Stimulated activated effector memory CD8-positive, alpha-beta T cell treated with anti-CD3 and anti-CD28 coated beads, Interleukin-12 subunit alpha, Interleukin-12 subunit beta, amount 100 ng/mL, for 72 hours (primary cell): ENCODE data around the gene FRZB.

ENCODE experiments used
- ATAC-seq: fragments of 150-1000 bp; cut with Tn5 transposase; 2 replicates; pipeline ENCODE4 v1.10.0; 2021
- DNase-seq, 2 donors: peaks; one replicate each; pipeline ENCODE4 v3.0.0; 2021 to 2022; ENCODE audit warnings: low spot score in 2 of 2
- H3K27ac Mint-ChIP-seq: one replicate; pipeline ENCODE4 v1.8.0; 2022; ENCODE audit warnings: mild to moderate bottlenecking, mixed read lengths
- H3K36me3 Mint-ChIP-seq: one replicate; pipeline ENCODE4 v1.8.0; 2022; ENCODE audit warnings: mild to moderate bottlenecking, mixed read lengths
- H3K4me1 Mint-ChIP-seq: one replicate; pipeline ENCODE4 v1.8.0; 2022; ENCODE audit warnings: mixed read lengths
- H3K4me3 Mint-ChIP-seq: one replicate; pipeline ENCODE4 v1.8.0; 2022; ENCODE audit warnings: mild to moderate bottlenecking, mixed read lengths
- H3K9me3 Mint-ChIP-seq: one replicate; pipeline ENCODE4 v1.8.0; 2022; ENCODE audit warnings: mixed read lengths

Gene FRZB

GRCh38 chr2:182831921-182832320 lies 34.5 kb downstream of the FRZB start:
- DNase-seq = no peak
- ATAC-seq = no peak
- Mint-ChIP-seq H3K36me3 (no peaks in the 10 kb centered on the region), H3K9me3 (no peaks in the 10 kb centered on the region), H3K27ac (no peak overlapping the region), H3K4me1 (no peaks in the 10 kb centered on the region), H3K4me3 (no peak overlapping the region)

DNA sequence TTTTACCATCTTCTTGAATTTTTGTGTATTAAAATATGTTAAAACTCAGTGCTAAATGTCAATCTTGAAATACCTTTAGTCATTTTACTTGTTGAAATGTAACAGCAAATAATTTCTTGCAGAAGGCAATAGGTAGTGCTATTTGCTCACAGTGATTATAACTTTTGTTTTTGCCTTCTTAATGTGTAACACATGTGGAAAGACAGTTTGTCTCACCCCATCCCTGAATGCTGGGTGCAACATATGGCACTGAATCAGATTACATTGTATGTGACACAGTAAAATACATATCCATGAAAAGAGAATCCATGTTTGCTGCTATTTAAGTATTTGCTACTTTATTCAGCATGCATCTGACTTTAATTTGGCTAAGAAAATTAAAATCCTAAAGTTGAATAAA lies 35.3 kb downstream of the FRZB start:
- Mint-ChIP-seq H3K36me3 (no peaks in the 10 kb centered on the region), H3K9me3 (no peaks in the 10 kb centered on the region), H3K4me3 (no peak overlapping the region), H3K4me1 (no peaks in the 10 kb centered on the region), H3K27ac (no peak overlapping the region)
- ATAC-seq (no peak), DNase-seq (no peak)

DNA sequence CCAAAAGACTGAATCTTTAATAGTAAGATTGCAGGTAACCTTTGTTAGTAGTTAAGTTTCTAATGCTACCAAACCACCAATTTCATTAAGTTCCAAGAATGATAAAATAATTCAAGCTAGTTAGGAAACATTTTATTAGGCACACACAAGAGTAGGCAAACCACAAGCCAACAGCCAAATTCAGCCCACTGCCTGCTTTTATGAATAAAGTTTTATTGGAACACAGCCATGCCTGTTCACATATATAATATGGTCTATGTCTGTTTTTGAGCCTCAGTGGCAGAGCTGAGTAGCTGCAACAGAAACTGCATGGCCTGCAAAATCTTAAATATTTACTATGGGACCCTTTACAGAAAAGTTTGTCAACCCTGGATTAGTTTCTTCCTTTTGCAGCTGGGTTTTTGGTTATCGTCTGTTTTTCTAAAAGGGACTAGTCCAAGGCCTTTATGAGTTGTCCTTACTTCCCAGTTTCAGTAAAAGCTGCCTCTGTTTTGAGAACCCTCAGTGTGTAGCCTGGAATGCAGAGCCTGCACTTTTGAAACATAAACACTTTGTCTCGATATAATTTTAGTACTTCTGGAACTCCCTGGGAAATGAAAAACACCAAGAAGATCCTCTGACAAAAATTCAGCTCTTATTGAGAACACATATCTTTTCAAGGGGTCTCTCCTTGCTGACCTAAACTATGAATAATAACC lies 39.1 kb downstream of the FRZB start:
- ATAC-seq = no peak
- no peak for DNase-seq
- Mint-ChIP-seq H3K4me1 (no peaks in the 10 kb centered on the region), H3K4me3 (no peak overlapping the region), H3K27ac (no peak overlapping the region), H3K9me3 (no peaks in the 10 kb centered on the region), H3K36me3 (no peaks in the 10 kb centered on the region)

DNA sequence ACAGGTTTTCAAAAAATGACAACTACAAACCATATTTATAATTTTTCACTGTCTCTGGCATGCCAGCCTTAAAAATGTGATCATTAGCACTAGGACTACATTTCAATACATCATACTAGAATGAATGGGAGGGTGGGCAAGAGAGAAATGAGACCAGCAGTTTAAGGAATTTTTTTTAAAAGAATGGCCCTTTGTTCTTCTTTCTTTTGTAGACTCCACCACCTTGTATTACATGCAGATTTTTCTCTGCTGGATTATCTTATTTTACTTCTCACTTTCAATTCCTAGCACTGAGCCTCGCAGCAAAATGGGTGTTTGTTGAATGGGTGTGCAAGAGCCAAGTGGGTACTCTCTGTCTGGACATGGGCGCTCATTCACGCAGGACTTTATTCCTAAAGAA lies 39.9 kb downstream of the FRZB start:
- Mint-ChIP-seq H3K36me3 (no peaks in the 10 kb centered on the region), H3K9me3 (no peaks in the 10 kb centered on the region), H3K27ac (no peak overlapping the region), H3K4me1 (no peaks in the 10 kb centered on the region), H3K4me3 (no peak overlapping the region)
- ATAC-seq = no peak
- no peak for DNase-seq

- no peak overlapping the region for H3K27ac Mint-ChIP-seq
- ATAC-seq (no peak), DNase-seq (no peak)
- H3K4me3 Mint-ChIP-seq = no peak overlapping the region
- no peaks in the 10 kb centered on the region for H3K36me3 Mint-ChIP-seq
- no peaks in the 10 kb centered on the region for H3K4me1 Mint-ChIP-seq
- no peaks in the 10 kb centered on the region for H3K9me3 Mint-ChIP-seq
Measured at GRCh38 chr2:182826064-182826463, 40.4 kb downstream of the FRZB start.

DNA sequence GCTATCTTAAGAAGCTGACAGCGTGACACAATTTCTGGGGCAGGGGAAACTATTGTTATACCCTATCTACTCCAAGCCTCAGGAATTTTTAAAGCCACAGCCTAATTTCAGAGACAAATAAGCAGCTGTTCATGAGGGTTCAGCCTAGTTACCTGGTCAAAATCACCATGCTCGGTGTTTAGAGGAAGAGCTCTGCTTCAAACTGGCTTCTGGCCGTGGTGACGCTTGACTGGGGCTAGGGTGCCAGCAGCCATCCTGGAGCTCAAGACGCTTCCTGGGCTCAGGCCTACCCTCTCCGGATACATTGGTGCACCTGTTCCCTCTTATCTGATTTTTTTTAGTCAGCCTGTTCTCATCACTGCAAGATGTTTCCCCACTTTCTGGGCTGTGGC lies 41.7 kb downstream of the FRZB start:
- ATAC-seq = no peak
- no peak overlapping the region for H3K4me3 Mint-ChIP-seq
- H3K27ac Mint-ChIP-seq = no peak overlapping the region
- H3K9me3 Mint-ChIP-seq = no peaks in the 10 kb centered on the region
- no peaks in the 10 kb centered on the region for H3K36me3 Mint-ChIP-seq
- no peaks in the 10 kb centered on the region for H3K4me1 Mint-ChIP-seq
- no peak for DNase-seq

- H3K27ac Mint-ChIP-seq = no peak overlapping the region
- H3K9me3 Mint-ChIP-seq = no peaks in the 10 kb centered on the region
- H3K4me3 Mint-ChIP-seq = no peak overlapping the region
- DNase-seq (no peak), ATAC-seq (no peak)
- no peaks in the 10 kb centered on the region for H3K36me3 Mint-ChIP-seq
- H3K4me1 Mint-ChIP-seq = no peaks in the 10 kb centered on the region
Measured at GRCh38 chr2:182824056-182824766, 42.2 kb downstream of the FRZB start.

DNA sequence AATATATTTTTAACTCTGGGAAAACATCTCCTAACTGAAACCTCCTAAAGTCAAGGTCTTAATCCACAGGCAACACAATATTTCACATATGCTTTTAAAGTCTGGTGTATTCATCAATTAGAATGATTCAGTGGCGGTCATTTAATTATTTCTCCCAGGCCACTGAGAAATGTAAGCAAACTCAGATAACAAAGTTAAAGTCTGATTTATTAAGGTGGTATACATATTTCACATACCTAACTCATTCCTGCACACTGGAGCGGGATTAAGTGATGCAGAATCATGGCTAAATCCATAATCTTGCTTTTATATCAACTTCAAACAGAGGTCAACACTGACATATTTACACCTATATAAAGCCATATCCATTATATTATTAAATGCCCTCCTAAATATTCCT lies 43.7 kb downstream of the FRZB start:
- Mint-ChIP-seq H3K4me1 (no peaks in the 10 kb centered on the region), H3K4me3 (no peak overlapping the region), H3K27ac (no peak overlapping the region), H3K36me3 (no peaks in the 10 kb centered on the region), H3K9me3 (no peaks in the 10 kb centered on the region)
- ATAC-seq (no peak), DNase-seq (no peak)

GRCh38 chr2:182821182-182821581 lies 45.3 kb downstream of the FRZB start:
- H3K36me3 Mint-ChIP-seq = no peaks in the 10 kb centered on the region
- H3K27ac Mint-ChIP-seq = no peak overlapping the region
- H3K4me3 Mint-ChIP-seq = no peak overlapping the region
- H3K9me3 Mint-ChIP-seq = no peaks in the 10 kb centered on the region
- H3K4me1 Mint-ChIP-seq = no peaks in the 10 kb centered on the region
- DNase-seq (no peak), ATAC-seq (no peak)

DNA sequence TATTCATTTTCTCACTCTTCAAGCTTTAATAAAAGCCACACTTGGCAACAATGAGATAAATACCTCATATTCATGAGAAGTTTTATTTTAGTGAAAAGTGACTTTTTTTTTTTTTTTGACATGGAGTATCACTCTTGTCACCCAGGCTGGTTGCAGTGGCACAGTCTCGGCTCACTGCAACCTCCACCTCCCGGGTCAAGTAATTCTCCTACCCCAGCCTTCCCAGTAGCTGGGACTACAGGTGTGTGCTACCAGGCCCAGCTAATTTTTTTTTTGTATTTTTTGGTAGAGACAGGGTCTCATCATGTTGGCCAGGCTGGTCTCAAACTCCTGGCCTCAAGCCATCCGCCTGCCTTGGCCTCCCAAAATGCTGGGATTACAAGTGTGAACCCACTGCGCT lies 47.0 kb downstream of the FRZB start:
- Mint-ChIP-seq H3K4me1 (no peaks in the 10 kb centered on the region), H3K27ac (no peak overlapping the region), H3K4me3 (no peak overlapping the region), H3K36me3 (no peaks in the 10 kb centered on the region), H3K9me3 (no peaks in the 10 kb centered on the region)
- no peak for DNase-seq
- no peak for ATAC-seq

GRCh38 chr2:182818925-182819324 lies 47.5 kb downstream of the FRZB start:
- no peaks in the 10 kb centered on the region for H3K36me3 Mint-ChIP-seq
- no peak for ATAC-seq
- H3K27ac Mint-ChIP-seq = no peak overlapping the region

GRCh38 chr2:182818501-182818900 lies 47.9 kb downstream of the FRZB start:
- Mint-ChIP-seq H3K27ac (no peak overlapping the region), H3K4me1 (no peaks in the 10 kb centered on the region)

More at GRCh38 chr2:182818925-182819324, 47.5 kb downstream of the FRZB start:
- Mint-ChIP-seq H3K4me1 (no peaks in the 10 kb centered on the region), H3K4me3 (no peak overlapping the region), H3K9me3 (no peaks in the 10 kb centered on the region)
- DNase-seq = no peak

GRCh38 chr2:182817558-182817957 lies 48.9 kb downstream of the FRZB start:
- Mint-ChIP-seq H3K36me3 (no peaks in the 10 kb centered on the region), H3K4me1 (no peaks in the 10 kb centered on the region), H3K27ac (no peak overlapping the region), H3K9me3 (no peaks in the 10 kb centered on the region), H3K4me3 (no peak overlapping the region)
- no peak for DNase-seq
- no peak for ATAC-seq

More at GRCh38 chr2:182818501-182818900, 47.9 kb downstream of the FRZB start:
- ATAC-seq (no peak), DNase-seq (no peak)
- Mint-ChIP-seq H3K36me3 (no peaks in the 10 kb centered on the region), H3K4me3 (no peak overlapping the region), H3K9me3 (no peaks in the 10 kb centered on the region)

GRCh38 chr2:182816866-182817265 lies 49.6 kb downstream of the FRZB start:
- H3K27ac Mint-ChIP-seq = no peak overlapping the region
- no peak for DNase-seq
- ATAC-seq = no peak

GRCh38 chr2:182814804-182815203 lies 51.6 kb downstream of the FRZB start:
- Mint-ChIP-seq H3K4me1 (no peaks in the 10 kb centered on the region), H3K27ac (no peak overlapping the region), H3K4me3 (no peak overlapping the region), H3K36me3 (no peaks in the 10 kb centered on the region), H3K9me3 (no peaks in the 10 kb centered on the region)
- ATAC-seq = peak; percentile 38
- no peak for DNase-seq

More at GRCh38 chr2:182816866-182817265, 49.6 kb downstream of the FRZB start:
- Mint-ChIP-seq H3K9me3 (no peaks in the 10 kb centered on the region), H3K4me3 (no peak overlapping the region), H3K4me1 (no peaks in the 10 kb centered on the region), H3K36me3 (no peaks in the 10 kb centered on the region)

DNA sequence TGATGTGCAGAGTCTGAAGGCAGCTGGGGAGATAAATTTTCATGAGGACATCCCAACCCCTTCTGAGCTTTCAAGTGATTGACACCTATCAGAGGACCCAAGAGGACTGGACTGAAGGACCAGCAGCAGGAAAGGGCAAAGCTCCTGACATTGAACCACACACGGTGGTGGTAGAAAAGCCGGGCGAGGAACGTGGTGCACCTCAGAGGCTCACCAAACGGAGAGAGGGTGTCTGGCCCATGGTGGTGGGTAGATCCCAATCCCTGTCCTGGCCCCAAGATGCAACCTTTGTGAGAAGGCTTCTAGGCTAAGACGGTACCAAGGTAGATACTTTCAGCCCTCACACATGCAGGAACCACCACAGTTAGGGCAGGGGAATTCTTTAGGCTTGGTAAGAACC lies 52.1 kb downstream of the FRZB start:
- Mint-ChIP-seq H3K4me1 (no peaks in the 10 kb centered on the region), H3K36me3 (no peaks in the 10 kb centered on the region), H3K27ac (no peak overlapping the region), H3K4me3 (no peak overlapping the region), H3K9me3 (no peaks in the 10 kb centered on the region)
- DNase-seq (no peak), ATAC-seq (peak; percentile 34)
